ENCODE results near the gene ARHGDIG.
"Not testable (repeated sequence)": the region's sequence is repeated elsewhere in the genome, so short reads cannot be mapped to it uniquely, and the experiment has no call there.

ARHGDIG gene

GRCh38 chr16:330741-331140 lies 50.4 kb downstream of the ARHGDIG start:
- no peak for DNase-seq (ENCODE audit: low read depth)

- not testable (repeated sequence) for DNase-seq (ENCODE audit: low read depth)
Observed at GRCh38 chr16:331181-331814, 50.9 kb downstream of the ARHGDIG start.

All from non-pigmented ciliary epithelial cell (primary cell).